Smooth muscle cell (in vitro differentiated cells): ENCODE results near the gene ULK3. TPM values are rescaled to one million over a fixed set of nuclear protein-coding genes. Genes with fewer than 3 reads are reported as not detected.

Experiments
- DNase-seq: peaks from one replicate; lab custom pipeline; 2025; ENCODE audit not compliant: unreplicated experiment; lab: John Stamatoyannopoulos, UW
- H2AFZ ChIP-seq: fragments of 200-600 bp; sonication (generic); 2 replicates; pipeline ENCODE4 v1.6.0; 2016; ENCODE audit warnings: antibody characterized with exemption, low read depth, mild to moderate bottlenecking
- H3F3A ChIP-seq: fragments of 200-600 bp; sonication (generic); 2 replicates; pipeline ENCODE4 v1.6.0; 2017; ENCODE audit warnings: antibody characterized with exemption, low read depth
- H3K27ac ChIP-seq: fragments of 200-600 bp; sonication (generic); 2 replicates; pipeline ENCODE4 v1.5.1; 2016; ENCODE audit warnings: low read depth, mild to moderate bottlenecking
- H3K27me3 ChIP-seq: fragments of 200-600 bp; sonication (generic); 2 replicates; pipeline ENCODE4 v1.6.1; 2016; ENCODE audit warnings: low read depth, mild to moderate bottlenecking
- H3K36me3 ChIP-seq: fragments of 200-600 bp; sonication (generic); 2 replicates; pipeline ENCODE4 v1.5.1; 2016; ENCODE audit warnings: low read depth
- H3K4me1 ChIP-seq: fragments of 200-600 bp; sonication (generic); 2 replicates; pipeline ENCODE4 v1.5.1; 2016; ENCODE audit warnings: low read depth
- H3K4me2 ChIP-seq: fragments of 200-600 bp; sonication (generic); 2 replicates; pipeline ENCODE4 v1.6.0; 2016; ENCODE audit warnings: mild to moderate bottlenecking
- H3K4me3 ChIP-seq: fragments of 200-600 bp; sonication (generic); 2 replicates; pipeline ENCODE4 v1.5.1; 2016; ENCODE audit warnings: mild to moderate bottlenecking
- H3K79me2 ChIP-seq: fragments of 200-600 bp; sonication (generic); 2 replicates; pipeline ENCODE4 v1.6.0; 2016; ENCODE audit warnings: low read depth, mild to moderate bottlenecking
- H3K9ac ChIP-seq: fragments of 200-600 bp; sonication (generic); 2 replicates; pipeline ENCODE4 v1.6.0; 2016; ENCODE audit warnings: low read depth
- H3K9me3 ChIP-seq: fragments of 200-600 bp; sonication (generic); replicated peaks from 2 replicates; pipeline ENCODE4 v1.5.1; 2016; ENCODE audit warnings: low read depth
- H4K20me1 ChIP-seq: fragments of 200-600 bp; sonication (generic); 2 replicates; pipeline ENCODE4 v1.6.0; 2016; ENCODE audit warnings: low read depth
- WGBS: methylation state at CpG from one replicate; pipeline ENCODE4 v1.1.7; 2016; ENCODE audit warnings: low lambda C conversion rate; 5-methylcytosine and 5-hydroxymethylcytosine counted together
- polyA plus RNA-seq: library from polyadenylated mRNA; unstranded; fragments of >200 nt; fragmentation: Nextera tagmentation; extraction: Ambion mirVana; gene quantifications from 2 replicates; pipeline ENCODE4 v1.2.1, GENCODE V29; 2016
- total RNA-seq: library from RNA; depleted of rRNA; stranded (reverse); fragments of >200 nt; gene quantifications from 2 replicates; pipeline ENCODE4 v1.2.3, GENCODE V29; 2014
- TF ChIP-seq, protein P1 (sequence below): fragments of 200-600 bp; sonication (generic); IDR thresholded peaks from 2 replicates; pipeline ENCODE4 v1.5.1; 2017; ENCODE audit warnings: borderline replicate concordance, mild to moderate bottlenecking, antibody characterized with exemption; ENCODE audit not compliant: insufficient read depth, poor library complexity, severe bottlenecking

ULK3 gene
- total and polyA plus RNA-seq, 2 experiments from 2014 or later: 14.2 to 20.8 TPM

DNA sequence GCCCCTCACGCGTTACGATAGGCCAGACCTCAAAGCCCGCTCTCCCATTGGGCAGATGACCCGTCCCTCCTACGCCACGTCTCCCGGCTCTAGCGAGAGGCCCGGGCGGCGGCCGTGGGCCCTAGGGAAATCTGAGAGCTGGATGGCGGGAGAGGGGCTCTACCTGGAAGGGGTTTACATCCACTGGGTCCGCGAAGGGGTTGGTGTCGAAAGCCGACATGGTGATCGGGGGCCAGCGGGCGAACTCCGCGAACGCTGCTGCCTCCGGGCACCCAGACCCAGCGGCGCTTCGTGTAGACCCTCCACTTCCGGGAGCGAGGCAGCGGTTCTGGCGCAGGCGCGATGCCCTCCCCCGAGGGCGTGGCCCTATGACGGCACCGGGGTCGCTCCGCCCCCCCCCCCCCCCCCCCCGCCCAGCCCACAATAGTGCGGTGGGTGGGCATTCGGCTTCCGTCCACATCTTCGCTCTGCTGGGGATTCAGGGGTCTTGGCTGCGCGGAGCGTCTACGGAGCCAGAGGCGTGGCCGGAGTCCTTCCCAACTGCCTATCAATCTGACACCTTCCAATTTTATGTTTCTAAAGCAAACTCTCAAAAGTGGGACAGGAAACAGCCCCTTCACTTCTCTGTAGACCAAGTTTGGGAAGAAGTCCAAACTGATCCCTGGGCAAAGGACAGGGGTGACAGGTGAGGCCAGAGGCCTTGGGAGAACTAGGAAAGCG is 30.2 kb upstream of the ULK3 start, which contains the start of gene SCAMP2:
TSS of gene SCAMP2 (minus strand) at position 330 of the 720 bp plus-strand sequence. CDS start at position 220, 110 bp downstream.
- under 1% methylated on average over 37 of the region's 52 CpGs for WGBS
- Histone ChIP-seq H3K36me3 (no peaks in the 10 kb centered on the region), H3K4me1 (peaks cover 11% of the 10 kb centered on the region), H3K4me2 (peak within 1 kb of the TSS; percentile 100), H2AFZ (peak within 1 kb of the TSS; percentile 96), H3K4me3 (peak within 1 kb of the TSS; percentile 97), H4K20me1 (peaks cover 45% of the 10 kb centered on the region), H3K79me2 (peaks cover 45% of the 10 kb centered on the region), H3K9ac (peak within 1 kb of the TSS; percentile 98), H3K27me3 (no peaks in the 10 kb centered on the region), H3K9me3 (no peaks in the 10 kb centered on the region), H3F3A (no peaks in the 10 kb centered on the region), H3K27ac (peak within 1 kb of the TSS; percentile 95)
- peak; percentile 95 for DNase-seq
- TF ChIP-seq, protein P1, sequence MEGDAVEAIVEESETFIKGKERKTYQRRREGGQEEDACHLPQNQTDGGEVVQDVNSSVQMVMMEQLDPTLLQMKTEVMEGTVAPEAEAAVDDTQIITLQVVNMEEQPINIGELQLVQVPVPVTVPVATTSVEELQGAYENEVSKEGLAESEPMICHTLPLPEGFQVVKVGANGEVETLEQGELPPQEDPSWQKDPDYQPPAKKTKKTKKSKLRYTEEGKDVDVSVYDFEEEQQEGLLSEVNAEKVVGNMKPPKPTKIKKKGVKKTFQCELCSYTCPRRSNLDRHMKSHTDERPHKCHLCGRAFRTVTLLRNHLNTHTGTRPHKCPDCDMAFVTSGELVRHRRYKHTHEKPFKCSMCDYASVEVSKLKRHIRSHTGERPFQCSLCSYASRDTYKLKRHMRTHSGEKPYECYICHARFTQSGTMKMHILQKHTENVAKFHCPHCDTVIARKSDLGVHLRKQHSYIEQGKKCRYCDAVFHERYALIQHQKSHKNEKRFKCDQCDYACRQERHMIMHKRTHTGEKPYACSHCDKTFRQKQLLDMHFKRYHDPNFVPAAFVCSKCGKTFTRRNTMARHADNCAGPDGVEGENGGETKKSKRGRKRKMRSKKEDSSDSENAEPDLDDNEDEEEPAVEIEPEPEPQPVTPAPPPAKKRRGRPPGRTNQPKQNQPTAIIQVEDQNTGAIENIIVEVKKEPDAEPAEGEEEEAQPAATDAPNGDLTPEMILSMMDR: no peak

DNA sequence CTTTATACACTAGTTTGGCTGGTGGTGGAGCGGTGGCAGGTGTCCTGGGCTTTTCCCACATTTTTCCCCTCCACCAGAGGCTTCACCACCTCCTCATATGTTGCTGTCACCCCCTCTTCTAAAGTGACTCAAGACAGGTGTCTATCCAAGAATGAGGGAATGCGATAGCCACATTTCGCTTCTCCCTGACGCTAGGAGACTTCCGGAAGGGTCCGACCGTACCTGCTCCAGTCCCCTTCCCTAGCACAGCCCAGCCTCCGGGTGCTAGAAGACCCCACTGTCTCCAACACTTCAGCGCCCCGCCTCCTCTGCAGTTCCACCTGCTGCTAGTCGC is 29.7 kb upstream of the ULK3 start:
- 5% methylated on average over 11 of the region's 11 CpGs for WGBS
- peaks cover 51% of the 10 kb centered on the region for H3K79me2 ChIP-seq
- peak overlapping the region; percentile 98 for H3K9ac ChIP-seq
- peak overlapping the region; percentile 97 for H3K4me3 ChIP-seq
- no peaks in the 10 kb centered on the region for H3K9me3 ChIP-seq
- TF ChIP-seq, protein P1: no peak
- H3K27ac ChIP-seq: peak overlapping the region; percentile 95
- peaks cover 50% of the 10 kb centered on the region for H4K20me1 ChIP-seq
- no peaks in the 10 kb centered on the region for H3K27me3 ChIP-seq
- no peaks in the 10 kb centered on the region for H3F3A ChIP-seq
- H3K4me2 ChIP-seq: peak overlapping the region; percentile 100
- peaks cover 11% of the 10 kb centered on the region for H3K4me1 ChIP-seq
- DNase-seq: no peak
- H3K36me3 ChIP-seq: no peaks in the 10 kb centered on the region
- H2AFZ ChIP-seq: peak overlapping the region; percentile 96

DNA sequence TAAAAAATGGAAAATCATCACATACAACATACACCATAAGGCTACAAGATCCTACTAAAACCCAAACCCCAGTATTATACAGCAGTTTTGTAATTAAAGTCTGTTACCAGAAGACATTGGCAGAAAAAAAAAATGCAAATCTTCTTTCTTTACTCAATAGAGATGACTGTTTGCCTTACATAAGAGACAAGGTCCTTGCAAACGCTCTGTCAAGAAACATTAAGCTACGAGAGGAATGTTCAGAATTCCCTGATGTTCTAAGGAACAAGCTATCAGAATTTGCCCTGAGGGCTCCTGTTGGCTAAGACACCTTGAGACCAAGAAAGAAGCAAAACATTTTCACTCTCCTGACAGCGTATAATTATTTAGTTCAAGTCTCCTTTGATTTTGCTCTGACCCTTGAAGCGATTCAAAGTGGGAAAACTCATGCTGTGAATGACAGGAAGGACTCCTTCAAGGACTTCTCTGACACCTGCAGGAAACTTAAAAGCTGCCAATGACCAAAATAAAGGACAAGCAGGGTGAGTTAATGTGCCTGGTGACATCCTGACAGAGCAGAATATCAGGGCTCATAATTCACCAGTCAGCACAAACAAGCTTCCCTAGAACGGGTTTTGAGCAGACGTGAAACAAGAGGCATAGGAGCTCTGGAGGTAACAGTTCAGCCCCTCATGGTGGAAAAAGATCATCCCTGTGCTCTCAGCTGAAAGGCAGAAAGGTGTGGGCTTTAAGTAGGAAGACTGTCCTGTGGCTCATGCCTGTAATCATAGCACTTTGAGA is 27.7 kb upstream of the ULK3 start:
- Histone ChIP-seq H3K9ac (no peak overlapping the region), H3K4me2 (peak overlapping the region; percentile 15), H3K27me3 (no peaks in the 10 kb centered on the region), H3K27ac (peak overlapping the region; percentile 8), H3K79me2 (peaks cover 62% of the 10 kb centered on the region), H3K4me3 (no peak overlapping the region), H3K9me3 (no peaks in the 10 kb centered on the region), H3F3A (no peaks in the 10 kb centered on the region), H2AFZ (no peak overlapping the region), H3K4me1 (peaks cover 11% of the 10 kb centered on the region), H3K36me3 (no peaks in the 10 kb centered on the region), H4K20me1 (peaks cover 71% of the 10 kb centered on the region)
- TF ChIP-seq, protein P1: no peak
- WGBS: 34% methylated on average over 6 of the region's 6 CpGs
- no peak for DNase-seq
